HUES6 (cell line): ENCODE results near the gene CDK1.

Experiments used
- H3K27ac ChIP-seq: 2 replicates; pipeline ENCODE4 v1.7.0; 2013; ENCODE audit warnings: low read depth, mild to moderate bottlenecking, low read length, inconsistent platforms
- H3K27me3 ChIP-seq: 2 replicates; pipeline ENCODE4 v1.6.1; 2013; ENCODE audit warnings: low read length; ENCODE audit not compliant: control insufficient read depth, insufficient read depth
- H3K36me3 ChIP-seq: 2 replicates; pipeline ENCODE4 v1.6.1; 2013; ENCODE audit warnings: low read length; ENCODE audit not compliant: control insufficient read depth, insufficient read depth
- H3K4me1 ChIP-seq: 2 replicates; pipeline ENCODE4 v1.6.1; 2013; ENCODE audit warnings: low read length; ENCODE audit not compliant: control insufficient read depth, insufficient read depth
- H3K4me3 ChIP-seq: 2 replicates; pipeline ENCODE4 v1.5.1; 2013; ENCODE audit warnings: low read depth, low read length
- H3K9ac ChIP-seq: one replicate; pipeline ENCODE4 v1.6.1; 2013; ENCODE audit warnings: mild to moderate bottlenecking, low read length
- H3K9me3 ChIP-seq: 2 replicates; pipeline ENCODE4 v1.6.1; 2013; ENCODE audit warnings: low read depth, low read length; ENCODE audit not compliant: control insufficient read depth, insufficient read depth

Gene CDK1

GRCh38 chr10:60816628-60817397 lies 38.5 kb downstream of the CDK1 start:
- H3K27ac ChIP-seq, result no peak overlapping the region
- no peak overlapping the region for H3K9ac ChIP-seq
- H3K27me3 ChIP-seq, result no peaks in the 10 kb centered on the region
- H3K4me3 ChIP-seq, result no peak overlapping the region
- no peaks in the 10 kb centered on the region for H3K4me1 ChIP-seq
- H3K36me3 ChIP-seq, result no peaks in the 10 kb centered on the region
- no peaks in the 10 kb centered on the region for H3K9me3 ChIP-seq

- no peaks in the 10 kb centered on the region for H3K4me1 ChIP-seq
- no peak overlapping the region for H3K27ac ChIP-seq
- H3K9me3 ChIP-seq, result no peaks in the 10 kb centered on the region
- no peaks in the 10 kb centered on the region for H3K27me3 ChIP-seq
- no peak overlapping the region for H3K4me3 ChIP-seq
- H3K36me3 ChIP-seq, result no peaks in the 10 kb centered on the region
- H3K9ac ChIP-seq, result no peak overlapping the region
Observed at GRCh38 chr10:60817398-60817805, 39.1 kb downstream of the CDK1 start.

- no peak overlapping the region for H3K9ac ChIP-seq
- no peaks in the 10 kb centered on the region for H3K36me3 ChIP-seq
- no peak overlapping the region for H3K4me3 ChIP-seq
- no peaks in the 10 kb centered on the region for H3K27me3 ChIP-seq
- H3K9me3 ChIP-seq, result no peaks in the 10 kb centered on the region
- H3K27ac ChIP-seq, result no peak overlapping the region
- H3K4me1 ChIP-seq, result no peaks in the 10 kb centered on the region
Observed at GRCh38 chr10:60818134-60818770, 40.0 kb downstream of the CDK1 start.

GRCh38 chr10:60819271-60819670 lies 41.0 kb downstream of the CDK1 start:
- Histone ChIP-seq H3K36me3 (no peaks in the 10 kb centered on the region), H3K4me3 (no peak overlapping the region), H3K9ac (no peak overlapping the region), H3K27ac (no peak overlapping the region), H3K4me1 (no peaks in the 10 kb centered on the region), H3K27me3 (no peaks in the 10 kb centered on the region), H3K9me3 (no peaks in the 10 kb centered on the region)

- no peaks in the 10 kb centered on the region for H3K4me1 ChIP-seq
- no peaks in the 10 kb centered on the region for H3K9me3 ChIP-seq
- no peaks in the 10 kb centered on the region for H3K36me3 ChIP-seq
- H3K27me3 ChIP-seq, result no peaks in the 10 kb centered on the region
- H3K9ac ChIP-seq, result no peak overlapping the region
- H3K27ac ChIP-seq, result no peak overlapping the region
- H3K4me3 ChIP-seq, result no peak overlapping the region
Observed at GRCh38 chr10:60820093-60820754, 41.9 kb downstream of the CDK1 start.

- H3K4me3 ChIP-seq, result no peak overlapping the region
- no peaks in the 10 kb centered on the region for H3K27me3 ChIP-seq
- H3K36me3 ChIP-seq, result no peaks in the 10 kb centered on the region
- H3K27ac ChIP-seq, result no peak overlapping the region
- no peaks in the 10 kb centered on the region for H3K9me3 ChIP-seq
- no peak overlapping the region for H3K9ac ChIP-seq
- H3K4me1 ChIP-seq, result no peaks in the 10 kb centered on the region
Observed at GRCh38 chr10:60821656-60822055, 43.4 kb downstream of the CDK1 start.

- Histone ChIP-seq H3K4me3 (no peak overlapping the region), H3K36me3 (no peaks in the 10 kb centered on the region), H3K9me3 (no peaks in the 10 kb centered on the region), H3K4me1 (peaks cover 3% of the 10 kb centered on the region; the same call in 1 of the 2 replicates), H3K27me3 (no peaks in the 10 kb centered on the region), H3K27ac (no peak overlapping the region), H3K9ac (no peak overlapping the region)
Observed at GRCh38 chr10:60822809-60823208, 44.5 kb downstream of the CDK1 start.

GRCh38 chr10:60823324-60823723 lies 45.0 kb downstream of the CDK1 start:
- Histone ChIP-seq H3K4me3 (no peak overlapping the region), H3K36me3 (no peaks in the 10 kb centered on the region), H3K4me1 (peaks cover 6% of the 10 kb centered on the region; the same call in 1 of the 2 replicates), H3K9ac (no peak overlapping the region), H3K27ac (no peak overlapping the region), H3K27me3 (no peaks in the 10 kb centered on the region), H3K9me3 (no peaks in the 10 kb centered on the region)

GRCh38 chr10:60825520-60825919 lies 47.2 kb downstream of the CDK1 start:
- H3K36me3 ChIP-seq, result no peaks in the 10 kb centered on the region
- H3K9me3 ChIP-seq, result no peaks in the 10 kb centered on the region
- H3K4me1 ChIP-seq, result peaks cover 11% of the 10 kb centered on the region; the same call in 1 of the 2 replicates
- H3K27ac ChIP-seq, result no peak overlapping the region
- H3K4me3 ChIP-seq, result no peak overlapping the region
- no peak overlapping the region for H3K9ac ChIP-seq
- no peaks in the 10 kb centered on the region for H3K27me3 ChIP-seq

GRCh38 chr10:60827791-60828488 lies 49.7 kb downstream of the CDK1 start:
- Histone ChIP-seq H3K27me3 (no peaks in the 10 kb centered on the region), H3K4me3 (no peak overlapping the region), H3K9ac (no peak overlapping the region), H3K4me1 (peaks cover 11% of the 10 kb centered on the region; the same call in 1 of the 2 replicates), H3K36me3 (no peaks in the 10 kb centered on the region), H3K27ac (no peak overlapping the region), H3K9me3 (no peaks in the 10 kb centered on the region)
